ENCODE measurements around the gene INSM1. TPM values are rescaled to one million over a fixed set of nuclear protein-coding genes. Genes with fewer than 3 reads are reported as not detected.

Gene INSM1
- polyA plus RNA-seq, 1 experiment: not detected

GRCh38 chr20:20391115-20391514 is 23.2 kb downstream of the INSM1 start:
- peaks cover 6% of the 10 kb centered on the region for H3K27me3 ChIP-seq (ENCODE audit: control insufficient read depth, insufficient read depth, low read length)
- no peak for DNase-seq (ENCODE audit: low read depth, low spot score)
- no peak for TF ChIP-seq CTCF (IDR thresholded peaks at IDR 0.05; ENCODE audit: low read depth, low read length)
- ChIA-PET CTCF (interaction anchor here (1.2 kb wide), 1 partner anchor 203 kb away, joined by 4 read pairs; no protein-coding TSS in a partner anchor), POLR2A (no interaction called here)
- H3K9me3 ChIP-seq (ENCODE audit: control insufficient read depth, insufficient read depth, low read length): no peaks in the 10 kb centered on the region; the same call in 1 of the 2 replicates
- no peak overlapping the region for H3K4me3 ChIP-seq (ENCODE audit: low read depth, low read length)
- H3K27ac ChIP-seq (ENCODE audit: low read depth, low read length): no peak overlapping the region

GRCh38 chr20:20391766-20392165 is 23.9 kb downstream of the INSM1 start:
- no peak for DNase-seq (ENCODE audit: low read depth, low spot score)
- Histone ChIP-seq H3K9me3 (ENCODE audit: control insufficient read depth, insufficient read depth, low read length) (no peaks in the 10 kb centered on the region; the same call in 1 of the 2 replicates), H3K27me3 (ENCODE audit: control insufficient read depth, insufficient read depth, low read length) (no peaks in the 10 kb centered on the region), H3K4me3 (ENCODE audit: low read depth, low read length) (no peak overlapping the region), H3K27ac (ENCODE audit: low read depth, low read length) (no peak overlapping the region)
- POLR2A ChIA-PET: no interaction called here
- CTCF ChIA-PET: no interaction called here
- TF ChIP-seq CTCF (IDR thresholded peaks at IDR 0.05; ENCODE audit: low read depth, low read length): no peak

- Histone ChIP-seq H3K4me3 (ENCODE audit: low read depth, low read length) (no peak overlapping the region), H3K27me3 (ENCODE audit: control insufficient read depth, insufficient read depth, low read length) (no peaks in the 10 kb centered on the region), H3K9me3 (ENCODE audit: control insufficient read depth, insufficient read depth, low read length) (no peaks in the 10 kb centered on the region; the same call in 1 of the 2 replicates), H3K27ac (ENCODE audit: low read depth, low read length) (peak overlapping the region; percentile 93)
- DNase-seq (ENCODE audit: low read depth, low spot score): peak; percentile 63
- no peak for TF ChIP-seq CTCF (IDR thresholded peaks at IDR 0.05; ENCODE audit: low read depth, low read length)
- CTCF ChIA-PET: interaction anchor here (0.7 to 1.0 kb wide), 2 partner anchors 14 to 200 kb away, joined by 4 to 5 read pairs; no protein-coding TSS in a partner anchor
- POLR2A ChIA-PET: interaction anchor here (1.0 kb wide), 2 partner anchors 9 to 96 kb away, joined by 3 to 4 read pairs; no protein-coding TSS in a partner anchor
These were observed 25.6 kb downstream of the INSM1 start for GRCh38 chr20:20393207-20394120.

GRCh38 chr20:20395087-20395486 is 27.2 kb downstream of the INSM1 start:
- Histone ChIP-seq H3K27me3 (ENCODE audit: control insufficient read depth, insufficient read depth, low read length) (peaks cover 3% of the 10 kb centered on the region), H3K4me3 (ENCODE audit: low read depth, low read length) (no peak overlapping the region), H3K27ac (ENCODE audit: low read depth, low read length) (no peak overlapping the region), H3K9me3 (ENCODE audit: control insufficient read depth, insufficient read depth, low read length) (no peaks in the 10 kb centered on the region; the same call in 1 of the 2 replicates)
- TF ChIP-seq CTCF (IDR thresholded peaks at IDR 0.05; ENCODE audit: low read depth, low read length): no peak
- DNase-seq (ENCODE audit: low read depth, low spot score): no peak
- ChIA-PET CTCF (no interaction called here), POLR2A (interaction anchor here (0.7 kb wide), 1 partner anchor 9 kb away, joined by 10 read pairs; no protein-coding TSS in a partner anchor)
